IMR-90 (cell line): ENCODE measurements around the gene CDHR1. TPM values are rescaled to one million over a fixed set of nuclear protein-coding genes. Genes with fewer than 3 reads are reported as not detected.

Experiments
- ATAC-seq: fragments of 200-7000 bp; cut with Tn5 transposase; 2 replicates; pipeline ENCODE4 v1.9.1; 2020; ENCODE audit warnings: low read depth, mild to moderate bottlenecking, moderate library complexity
- BruUV-seq: library from RNA; stranded (reverse); fragments of 400-500 nt; replicated peaks from 2 replicates; lab custom pipeline; 2021; lab: Mats Ljungman, UMichigan
- CTCF ChIA-PET: fragments of 300-600 bp; formaldehyde crosslinking; extraction: SDS; loops from one replicate; lab custom pipeline; 2021; ENCODE audit warnings: antibody characterized with exemption; lab: Yijun Ruan, JAX
- POLR2A ChIA-PET: fragments of 300-600 bp; sonication (Branson Sonifier 250); formaldehyde crosslinking; loops from one replicate; lab custom pipeline; 2022; ENCODE audit warnings: antibody characterized with exemption; ENCODE audit not compliant: unreplicated experiment; lab: Charles Lee
- DNase-seq: peaks from one replicate; pipeline ENCODE4 v3.0.0; 2013
- H2AFZ ChIP-seq: replicated peaks from 2 replicates; pipeline ENCODE3; 2013; ENCODE audit warnings: low read length, mild to moderate bottlenecking; ENCODE audit not compliant: poor library complexity
- H2AK5ac ChIP-seq: 2 replicates; pipeline ENCODE4 v1.6.1; 2013; ENCODE audit warnings: low read depth, low read length, inconsistent platforms
- H2AK9ac ChIP-seq: replicated peaks from 2 replicates; pipeline ENCODE3; 2013; ENCODE audit warnings: mild to moderate bottlenecking, low read depth, low read length, moderate library complexity; ENCODE audit not compliant: poor library complexity
- H2BK120ac ChIP-seq: 2 replicates; pipeline ENCODE4 v1.6.1; 2013; ENCODE audit warnings: low read depth, low read length, inconsistent platforms
- H2BK15ac ChIP-seq: 3 replicates; pipeline ENCODE4 v1.6.1; 2013; ENCODE audit warnings: low read depth, low read length, inconsistent platforms
- H2BK20ac ChIP-seq: 2 replicates; pipeline ENCODE4 v1.6.1; 2013; ENCODE audit warnings: low read depth, mild to moderate bottlenecking, inconsistent platforms, low read length, moderate library complexity
- H2BK5ac ChIP-seq: 2 replicates; pipeline ENCODE4 v1.6.1; 2013; ENCODE audit warnings: mild to moderate bottlenecking, low read depth, low read length, inconsistent platforms; ENCODE audit not compliant: poor library complexity, severe bottlenecking
- H3K14ac ChIP-seq: replicated peaks from 2 replicates; pipeline ENCODE4 v1.6.1; 2013; ENCODE audit warnings: low read depth, low read length, inconsistent platforms
- H3K18ac ChIP-seq: 2 replicates; pipeline ENCODE4 v1.6.1; 2013; ENCODE audit warnings: low read depth, low read length, control low read depth
- H3K23ac ChIP-seq: 2 replicates; pipeline ENCODE4 v1.6.1; 2013; ENCODE audit warnings: low read depth, low read length, inconsistent platforms
- H3K27ac ChIP-seq: 2 replicates; pipeline ENCODE4 v1.5.1; 2013; ENCODE audit warnings: mild to moderate bottlenecking, control low read depth, low read length; ENCODE audit not compliant: insufficient read depth
- H3K27me3 ChIP-seq: 2 replicates; pipeline ENCODE4 v1.6.1; 2013; ENCODE audit warnings: low read length; ENCODE audit not compliant: control insufficient read depth, insufficient read depth
- H3K36me3 ChIP-seq: 2 replicates; pipeline ENCODE4 v1.6.1; 2013; ENCODE audit warnings: low read length, mixed read lengths; ENCODE audit not compliant: control insufficient read depth, insufficient read depth
- H3K4ac ChIP-seq: 2 replicates; pipeline ENCODE4 v1.6.1; 2013; ENCODE audit warnings: low read depth, low read length, inconsistent platforms
- H3K4me1 ChIP-seq: 2 replicates; pipeline ENCODE4 v1.6.1; 2013; ENCODE audit warnings: low read length, mixed read lengths; ENCODE audit not compliant: control insufficient read depth, insufficient read depth
- H3K4me2 ChIP-seq: 2 replicates; pipeline ENCODE4 v1.6.1; 2013; ENCODE audit warnings: low read depth, mild to moderate bottlenecking, control low read depth, low read length, moderate library complexity
- H3K4me3 ChIP-seq: 2 replicates; pipeline ENCODE4 v1.5.1; 2013; ENCODE audit warnings: low read depth, mild to moderate bottlenecking, control low read depth, low read length, moderate library complexity; ENCODE audit not compliant: insufficient read depth
- H3K56ac ChIP-seq: 2 replicates; pipeline ENCODE4 v1.6.1; 2013; ENCODE audit warnings: low read length, inconsistent platforms; ENCODE audit not compliant: insufficient read depth; ENCODE audit errors: extremely low read depth
- H3K79me1 ChIP-seq, 2 experiments: 2 replicates each; pipeline ENCODE4 v1.6.1; 2013; ENCODE audit warnings: low read length in 2 of 2, inconsistent platforms in 1 of 2, low read depth in 1 of 2
- H3K9ac ChIP-seq: 2 replicates; pipeline ENCODE4 v1.6.1; 2013; ENCODE audit warnings: low read depth, low read length, control low read depth
- H3K9me1 ChIP-seq: 2 replicates; pipeline ENCODE4 v1.6.1; 2013; ENCODE audit warnings: low read length, inconsistent platforms; ENCODE audit not compliant: insufficient read depth
- H3K9me3 ChIP-seq: 2 replicates; pipeline ENCODE4 v1.6.1; 2013; ENCODE audit warnings: low read length; ENCODE audit not compliant: control insufficient read depth, insufficient read depth
- H4K20me1 ChIP-seq: 2 replicates; pipeline ENCODE4 v1.6.1; 2013; ENCODE audit warnings: low read length, inconsistent platforms; ENCODE audit not compliant: insufficient read depth
- H4K5ac ChIP-seq: 2 replicates; pipeline ENCODE4 v1.6.1; 2013; ENCODE audit warnings: mild to moderate bottlenecking, low read depth, low read length, control low read depth
- H4K8ac ChIP-seq, 2 experiments: 2 replicates each; pipeline ENCODE4 v1.6.1; 2013; ENCODE audit warnings: low read depth in 2 of 2, low read length in 2 of 2, control low read depth in 1 of 2, inconsistent platforms in 1 of 2
- H4K91ac ChIP-seq: 2 replicates; pipeline ENCODE4 v1.6.1; 2013; ENCODE audit warnings: low read depth, low read length, inconsistent platforms; ENCODE audit not compliant: insufficient read depth
- BHLHE40 ChIP-seq: fragments of 150-350 bp; IDR thresholded peaks from 2 replicates; pipeline ENCODE4 v1.6.1; 2016; ENCODE audit warnings: mild to moderate bottlenecking, low read depth, low read length
- CEBPB ChIP-seq: IDR thresholded peaks from 2 replicates; pipeline ENCODE4 v1.6.1; 2012; ENCODE audit warnings: low read depth, low read length, improper control_type of control experiment
- CTCF ChIP-seq: conservative IDR thresholded peaks from 2 replicates; pipeline ENCODE4 v1.5.1; 2012; ENCODE audit warnings: mild to moderate bottlenecking, low read depth, low read length, improper control_type of control experiment
- MXI1 ChIP-seq: IDR thresholded peaks from 2 replicates; pipeline ENCODE4 v1.6.1; 2012; ENCODE audit warnings: low read depth, mild to moderate bottlenecking, low read length, moderate library complexity, borderline replicate concordance
- RCOR1 ChIP-seq: IDR thresholded peaks from 2 replicates; pipeline ENCODE4 v1.6.1; 2012; ENCODE audit warnings: mild to moderate bottlenecking, low read length, improper control_type of control experiment; ENCODE audit not compliant: insufficient replicate concordance
- RFX5 ChIP-seq: IDR thresholded peaks from 2 replicates; pipeline ENCODE4 v1.8.0; 2012; ENCODE audit warnings: low read depth, mild to moderate bottlenecking, low read length, moderate library complexity
- WGBS, 2 experiments: methylation state at CpG; one replicate each; pipeline versions ENCODE4 v1.1.5 to v1.1.7; 2013; ENCODE audit warnings: missing lambda C conversion rate in 2 of 2; ENCODE audit not compliant: insufficient read length in 1 of 2; ENCODE audit errors: extremely low coverage in 2 of 2; 5-methylcytosine and 5-hydroxymethylcytosine counted together
- dilution Hi-C: fragments of 300-500 bp; cut with HindIII; formaldehyde crosslinking; loops from one replicate; pipeline ENCODE4 v1.14.3; 2018; ENCODE audit warnings: low sequenced_read_pairs; ENCODE audit not compliant: unreplicated experiment
- in situ Hi-C: fragments of 300-500 bp; cut with MboI; formaldehyde crosslinking; loops from 3 replicates; pipeline ENCODE4 v1.14.3; 2019; ENCODE audit warnings: low sequenced_read_pairs, inconsistent platforms, mixed read lengths
- intact Hi-C: fragments of 100-400 bp; cut with micrococcal nuclease; formaldehyde crosslinking; loops from 2 replicates; pipeline ENCODE4 v1.10.0; 2022
- polyA plus RNA-seq, 3 experiments: library from polyadenylated mRNA; depleted of rRNA; stranded (reverse); fragments of >200 nt; gene quantifications; 2 replicates each; pipeline ENCODE4 v1.2.3, GENCODE V29; 2012; ENCODE audit warnings: low replicate concordance in 1 of 3
- total RNA-seq: library from RNA; depleted of rRNA; stranded (reverse); fragments of >200 nt; gene quantifications from 2 replicates; pipeline ENCODE4 v1.2.3, GENCODE V29; 2012

Gene CDHR1
- total and polyA plus RNA-seq, 2 of the 4 experiments (the other 2 are of a cell fraction) = not detected

GRCh38 chr10:84204122-84204521 lies 9.8 kb downstream of the CDHR1 start:
- Histone ChIP-seq H3K23ac (no peak overlapping the region), H3K4me1 (no peaks in the 10 kb centered on the region), H3K4ac (no peak overlapping the region), H4K5ac (no peak overlapping the region), H3K9ac (no peak overlapping the region), H3K36me3 (no peaks in the 10 kb centered on the region), H3K9me1 (no peaks in the 10 kb centered on the region), H2BK15ac (no peak overlapping the region), H2BK120ac (no peak overlapping the region), H2AFZ (no peak overlapping the region), H3K27ac (no peak overlapping the region), H3K56ac (no peak overlapping the region), H2AK5ac (no peak overlapping the region), H3K9me3 (no peaks in the 10 kb centered on the region), H2BK20ac (no peak overlapping the region), H4K8ac (no peak overlapping the region), H3K18ac (no peak overlapping the region), H4K20me1 (no peaks in the 10 kb centered on the region), H3K14ac (no peak overlapping the region), H3K4me2 (no peak overlapping the region), H3K4me3 (no peak overlapping the region), H4K91ac (no peak overlapping the region), H3K27me3 (peaks cover 5% of the 10 kb centered on the region), H2BK5ac (no peak overlapping the region), H2AK9ac (no peak overlapping the region), H3K79me1 (no peaks in the 10 kb centered on the region)
- peak; percentile 11; the same call in 1 of the 2 replicates for TF ChIP-seq CTCF
- no peak for TF ChIP-seq RFX5
- no peak for TF ChIP-seq CEBPB
- no peak for TF ChIP-seq RCOR1
- TF ChIP-seq BHLHE40 = no peak
- no peak for TF ChIP-seq MXI1
- no TSS peak for BruUV-seq
- POLR2A ChIA-PET = no interaction called here
- no peak for DNase-seq
- intact Hi-C loops = no loop called here
- CTCF ChIA-PET = no interaction called here
- dilution Hi-C loops = no loop called here
- ATAC-seq = 0 out of 2 replicates have a peak, but pooled peaks have one; percentile 36
- in situ Hi-C loops = no loop called here
- WGBS, 2 experiments = no CpG with 5 or more reads among the region's 4 CpGs
